NCI-H526 (cell line): ENCODE results near the gene STXBP5.

ENCODE experiments used
- DNase-seq, 2 experiments: peaks; one replicate each; lab custom pipeline; 2025; lab: John Stamatoyannopoulos, UW

STXBP5 gene

GRCh38 chr6:147178355-147178754, 25.9 kb upstream of the STXBP5 start:
- DNase-seq: peak in 1 of 2 experiments; percentile 26

GRCh38 chr6:147179809-147180208, 24.4 kb upstream of the STXBP5 start:
- DNase-seq: no peak

- no peak for DNase-seq
Measured at GRCh38 chr6:147180926-147181325, 23.3 kb upstream of the STXBP5 start.

- DNase-seq: no peak
Measured at GRCh38 chr6:147184379-147184778, 19.8 kb upstream of the STXBP5 start.

DNA sequence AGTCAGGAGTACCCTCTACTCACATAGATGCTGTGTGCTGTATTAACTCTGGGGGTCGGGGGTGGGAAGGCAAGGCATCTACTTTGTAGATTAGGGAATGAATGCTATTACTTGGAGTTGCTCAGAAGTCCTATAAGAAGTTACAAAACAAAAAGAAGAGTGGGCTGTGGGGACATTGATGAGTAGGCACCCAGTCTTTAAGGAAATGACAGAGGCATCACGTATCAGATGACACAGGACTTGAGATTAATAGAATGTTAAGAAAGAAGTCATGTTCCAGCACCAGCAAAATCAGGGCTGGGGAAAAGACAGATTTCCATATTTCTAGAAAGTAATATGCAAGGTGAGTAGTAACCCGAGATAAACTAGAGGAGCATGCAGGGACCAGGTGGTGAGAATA, 19.0 kb upstream of the STXBP5 start:
- DNase-seq: no peak

GRCh38 chr6:147190556-147190955, 13.7 kb upstream of the STXBP5 start:
- no peak for DNase-seq

DNA sequence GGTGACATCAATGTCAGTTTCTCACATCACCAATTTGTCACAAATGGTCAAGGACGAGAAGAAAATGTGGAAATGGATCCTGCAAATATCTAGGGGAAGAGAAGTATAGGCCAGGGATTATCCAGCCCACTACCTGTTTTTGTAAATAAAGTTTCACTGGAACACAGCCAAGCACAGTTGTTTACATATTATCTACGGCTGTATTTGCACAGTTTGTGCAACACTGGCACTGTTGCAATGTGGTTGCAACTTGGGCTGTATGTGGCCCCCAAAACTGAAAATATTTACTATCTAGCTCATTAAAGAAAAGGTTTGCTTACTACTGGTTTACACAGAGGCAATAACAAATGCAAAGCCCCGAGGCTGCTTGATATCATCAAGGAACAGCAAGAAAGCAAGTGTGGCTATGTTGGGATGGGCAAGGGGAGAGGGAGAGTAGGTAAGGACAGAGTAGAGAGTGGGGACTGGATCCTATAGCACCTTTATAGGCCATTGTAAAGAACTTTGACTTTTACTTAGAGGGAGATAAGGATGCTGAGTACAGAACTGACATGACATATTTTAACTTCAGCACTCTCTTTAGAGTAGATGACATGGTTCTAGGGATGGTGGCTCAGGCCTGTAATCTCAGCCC, 11.8 kb upstream of the STXBP5 start:
- no peak for DNase-seq

GRCh38 chr6:147194652-147195411, 9.4 kb upstream of the STXBP5 start:
- no peak for DNase-seq

- no peak for DNase-seq
Measured at GRCh38 chr6:147195510-147195909, 8.7 kb upstream of the STXBP5 start.

GRCh38 chr6:147195987-147196386, 8.2 kb upstream of the STXBP5 start:
- DNase-seq: no peak

GRCh38 chr6:147200711-147201110, 3.5 kb upstream of the STXBP5 start:
- no peak for DNase-seq

GRCh38 chr6:147201885-147202515, 2.2 kb upstream of the STXBP5 start:
- DNase-seq: peak; percentile 63 to 77

GRCh38 chr6:147202516-147203310, 1.5 kb upstream of the STXBP5 start:
- DNase-seq: peak; percentile 97

- DNase-seq: peak; percentile 81 to 86
Measured at GRCh38 chr6:147203311-147204059, 732 bp upstream of the STXBP5 start.

DNA sequence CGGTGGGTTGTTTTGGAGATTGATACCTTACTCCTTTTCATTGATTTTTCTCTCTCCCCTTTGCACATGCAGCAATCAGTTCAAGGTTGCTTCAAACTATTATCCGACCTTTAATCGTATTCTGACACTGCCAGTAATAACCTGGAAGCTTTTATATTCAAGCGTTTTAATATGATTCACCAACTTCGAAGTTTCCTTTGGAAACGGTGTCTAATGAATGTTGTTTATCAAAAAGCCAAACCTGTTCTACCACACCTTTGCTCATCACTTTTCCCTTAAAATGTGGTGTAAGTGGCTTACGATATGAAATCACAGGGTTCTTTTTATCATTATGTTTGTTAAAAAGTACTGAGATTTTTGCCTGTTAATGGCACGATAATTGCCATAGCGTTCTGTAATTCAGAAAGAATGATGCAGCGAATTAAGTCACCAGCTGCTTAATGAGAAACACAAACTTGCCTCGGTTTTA, 660 bp downstream of the STXBP5 start:
- peak in 1 of 2 experiments; percentile 49 for DNase-seq

- peak; percentile 61 to 77 for DNase-seq
Measured at GRCh38 chr6:147205690-147206600, 1.7 kb downstream of the STXBP5 start.

DNA sequence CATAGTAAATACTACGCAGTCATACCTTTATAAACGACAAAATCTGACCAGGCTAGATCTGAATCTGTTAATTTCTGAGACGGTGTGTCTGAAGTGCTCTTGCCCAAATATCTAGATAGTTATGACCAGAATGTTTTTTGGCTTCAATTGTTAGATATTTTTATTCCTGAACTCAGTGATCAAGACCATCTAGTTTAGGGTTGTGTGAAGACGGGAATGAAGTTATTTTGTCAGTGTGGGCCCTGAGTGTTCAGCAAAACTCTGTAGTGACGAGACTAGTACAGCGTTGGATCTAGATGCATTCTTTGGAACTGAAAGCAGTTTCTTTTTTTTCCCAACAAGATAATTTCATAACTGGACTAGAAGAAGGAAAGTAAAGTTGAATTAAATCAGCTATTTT, 3.1 kb downstream of the STXBP5 start:
- no peak for DNase-seq

DNA sequence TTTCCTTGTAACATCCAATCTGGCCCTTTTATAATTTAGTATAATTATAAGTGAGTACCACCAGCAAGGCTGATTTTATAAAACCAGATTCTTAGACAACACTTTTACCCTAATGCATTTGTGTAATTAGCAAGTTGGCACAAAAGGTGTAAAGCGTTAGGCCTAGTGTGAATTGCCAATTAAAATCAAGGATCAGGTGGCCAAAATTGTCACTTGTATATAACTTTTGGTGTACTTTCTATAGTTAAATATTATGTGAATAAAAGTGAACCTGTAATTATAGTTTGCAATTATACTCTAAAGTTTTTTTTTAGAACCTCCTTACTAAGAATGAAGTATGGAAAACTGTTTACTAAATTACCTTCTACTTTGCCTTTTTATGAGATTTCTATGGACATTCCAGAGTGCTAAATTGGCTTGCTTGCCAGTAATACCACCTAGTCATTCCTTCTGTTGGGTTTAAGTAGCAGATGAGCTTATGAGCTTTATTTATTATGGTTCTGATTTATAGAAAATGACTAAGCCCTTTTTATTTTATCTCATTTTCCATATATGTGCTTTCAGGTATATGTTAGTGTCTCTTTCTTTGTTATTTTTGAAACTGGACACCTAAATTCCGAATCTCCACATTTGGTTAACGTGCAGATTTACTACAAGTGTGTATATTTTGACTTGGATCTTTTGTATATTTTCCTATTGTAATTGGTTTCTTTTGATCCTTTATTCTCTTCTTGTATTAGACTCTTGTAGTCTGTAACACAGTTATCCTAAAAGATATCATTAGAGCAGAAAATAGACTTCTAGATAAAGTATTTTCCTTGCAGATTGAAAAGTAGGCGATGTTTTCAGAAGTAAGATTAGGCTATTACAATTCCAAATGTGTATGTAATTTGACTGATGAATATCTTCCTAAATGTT, 3.9 kb downstream of the STXBP5 start:
- DNase-seq: no peak

DNA sequence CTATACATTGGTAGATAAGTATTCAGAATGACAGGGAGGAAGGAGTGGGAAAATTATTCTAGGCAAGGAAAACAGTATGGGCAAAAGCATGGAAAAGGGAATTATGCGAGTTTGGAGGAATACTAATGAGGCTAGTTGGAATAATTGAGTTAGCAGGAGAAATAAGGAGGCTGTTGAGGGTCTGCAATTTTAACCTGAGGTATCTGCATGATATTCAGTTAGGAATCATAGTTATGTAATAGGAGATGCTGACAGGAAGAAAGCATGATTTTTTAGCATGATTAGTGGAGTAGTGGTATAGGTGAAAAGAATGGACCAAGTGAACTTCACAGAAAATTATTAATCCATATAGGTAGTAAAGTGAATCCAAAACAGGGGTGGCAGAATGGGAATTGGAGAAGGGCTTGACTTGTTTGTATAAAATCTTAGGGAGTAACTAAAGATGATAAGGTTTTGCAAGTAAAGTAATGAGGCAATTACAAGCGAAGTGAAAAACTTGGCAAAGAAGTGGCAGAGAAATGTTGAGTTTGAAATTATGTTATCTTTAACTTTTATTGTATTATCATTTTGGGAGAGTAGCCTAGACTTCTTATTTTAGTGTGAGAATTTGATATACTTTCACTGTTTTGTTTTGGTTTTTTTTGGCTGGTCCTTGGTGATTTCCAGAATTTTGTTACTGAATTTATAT, 5.7 kb downstream of the STXBP5 start:
- no peak for DNase-seq
